ENCODE data around the gene PLPPR1. TPM values are rescaled to one million over a fixed set of nuclear protein-coding genes. Genes with fewer than 3 reads are reported as not detected.
A peak's percentile ranks its signal among the peaks of the same experiment; 100 is the strongest.

PLPPR1 gene
- total RNA-seq, 1 experiment from 2014 or later = 2.4 TPM

- no CpG with 5 or more reads among the region's 2 CpGs for WGBS (ENCODE audit: extremely low coverage, insufficient read length, low lambda C conversion rate)
- Histone ChIP-seq H3K79me1 (ENCODE audit: insufficient read depth, low read depth, low read length, poor library complexity, severe bottlenecking) (no peaks in the 10 kb centered on the region), H2BK5ac (ENCODE audit: insufficient read length, low read length) (no peak overlapping the region), H2BK120ac (ENCODE audit: low read depth, low read length, poor library complexity, severe bottlenecking) (no peak overlapping the region), H3K56ac (ENCODE audit: insufficient read length, low read depth, low read length) (no peak overlapping the region), H3K79me2 (ENCODE audit: insufficient read depth, low read length) (no peaks in the 10 kb centered on the region), H2AK5ac (ENCODE audit: insufficient read length, low read length) (no peak overlapping the region), H2AFZ (ENCODE audit: low read length) (no peak overlapping the region), H3K9me3 (ENCODE audit: control insufficient read depth, low read depth, low read length) (no peaks in the 10 kb centered on the region), H3K4me2 (ENCODE audit: insufficient read depth, insufficient read length, low read length) (no peak overlapping the region), H3K27ac (ENCODE audit: insufficient read length, low read depth, low read length) (no peak overlapping the region), H3K4ac (ENCODE audit: low read depth, low read length) (no peak overlapping the region), H4K20me1 (ENCODE audit: control insufficient read depth, insufficient read depth, insufficient read length) (no peaks in the 10 kb centered on the region), H3K23me2 (ENCODE audit: insufficient read length, low read depth, low read length, poor library complexity, severe bottlenecking) (peaks cover 18% of the 10 kb centered on the region), H3K9ac (ENCODE audit: extremely low read depth, insufficient read length, low read length) (no peak overlapping the region), H3K27me3 (ENCODE audit: insufficient read depth, low read length) (peaks cover 23% of the 10 kb centered on the region), H4K5ac (ENCODE audit: insufficient read length, low read depth, low read length) (no peak overlapping the region), H3K4me1 (ENCODE audit: insufficient read depth, low read length) (0 out of 2 replicates have a peak, but pooled peaks cover 2% of the 10 kb centered on the region), H2BK15ac (ENCODE audit: low read depth, low read length) (no peak overlapping the region), H3K23ac (ENCODE audit: insufficient read length, low read depth, low read length) (no peak overlapping the region), H3K18ac (ENCODE audit: insufficient read length, low read depth, low read length) (no peak overlapping the region), H3T11ph (ENCODE audit: low read length) (no peak overlapping the region), H4K91ac (ENCODE audit: insufficient read length, low read depth, low read length) (no peak overlapping the region), H2BK12ac (ENCODE audit: insufficient read length, low read depth, low read length) (no peak overlapping the region), H3K14ac (ENCODE audit: insufficient read depth, low read length) (no peak overlapping the region), H4K8ac (replicated peaks; ENCODE audit: insufficient read length, low read depth, low read length) (no peak overlapping the region), H2BK20ac (ENCODE audit: low read depth, low read length, poor library complexity, severe bottlenecking) (no peak overlapping the region)
- Mint-ChIP-seq H3K4me1 (peaks cover 21 to 36% of the 10 kb centered on the region in 2 experiments), H3K27ac (no peak overlapping the region), H3K9me3 (no peaks in the 10 kb centered on the region), H3K4me3 (peak overlapping the region in 1 of 2 experiments; percentile 66; a peak in 1 of 5 replicates), H3K27me3 (ENCODE audit: low read depth) (peaks cover 66% of the 10 kb centered on the region), H3K36me3 (ENCODE audit: insufficient read depth in 1 of 3, low read depth in 3 of 3) (no peaks in the 10 kb centered on the region)
- no peak for TF ChIP-seq CTCF (conservative IDR thresholded peaks at IDR 0.05)
- no peak for DNase-seq
Measured at GRCh38 chr9:101027236-101027635, 1.3 kb upstream of the PLPPR1 start.
